ENCODE results near the gene CEBPA. TPM values are rescaled to one million over a fixed set of nuclear protein-coding genes. Genes with fewer than 3 reads are reported as not detected.
"Not testable (repeated sequence)": the region's sequence is repeated elsewhere in the genome, so short reads cannot be mapped to it uniquely, and the experiment has no call there.

CEBPA gene
- polyA plus RNA-seq, 1 donor from 2014 or later: 0.15 TPM

DNA sequence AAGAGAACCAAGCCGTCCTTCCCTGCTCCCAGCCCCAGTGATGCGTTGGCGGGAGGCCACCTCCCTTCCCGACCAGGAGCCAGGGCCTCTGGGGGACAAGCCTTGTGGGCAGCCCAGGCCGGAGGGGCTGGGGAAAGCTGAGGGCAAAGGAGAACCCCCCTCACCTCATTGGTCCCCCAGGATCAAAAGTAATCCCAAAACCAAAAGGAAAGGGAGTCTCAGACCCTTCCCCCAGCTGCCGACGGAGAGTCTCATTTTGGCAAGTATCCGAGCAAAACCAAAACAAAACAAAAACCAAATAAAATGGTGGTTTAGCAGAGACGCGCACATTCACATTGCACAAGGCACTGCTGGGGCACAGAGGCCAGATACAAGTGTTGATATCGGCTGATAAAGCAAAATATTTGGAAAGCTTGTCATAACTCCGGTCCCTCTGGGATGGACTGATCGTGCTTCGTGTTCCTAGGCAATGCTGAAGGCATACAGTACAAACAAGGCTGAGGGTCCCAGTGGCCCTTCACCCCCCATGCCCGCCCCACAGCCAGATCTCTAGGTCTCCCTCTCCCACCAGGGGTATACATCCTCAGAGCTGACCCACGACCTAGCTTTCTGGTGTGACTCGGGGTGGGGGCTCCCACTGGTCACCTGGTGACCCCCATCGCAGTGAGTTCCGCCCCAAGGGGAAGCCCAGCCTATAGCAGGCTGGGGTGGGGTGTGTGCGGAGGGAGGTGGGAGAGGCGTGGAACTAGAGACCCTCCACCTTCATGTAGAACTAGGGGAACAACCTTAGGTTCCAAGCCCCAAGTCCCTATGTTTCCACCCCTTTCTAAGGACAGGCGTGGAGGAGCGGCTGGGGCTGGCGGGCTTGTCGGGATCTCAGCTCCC is 2.1 kb downstream of the CEBPA start:
- H3K4me1 Mint-ChIP-seq: peaks cover 0 to 6% (median 5%) of the 10 kb centered on the region in 3 donors
- no peaks in the 10 kb centered on the region for H3K9me3 Mint-ChIP-seq
- peaks cover 32% of the 10 kb centered on the region for H3K27me3 Mint-ChIP-seq
- H3K27ac Mint-ChIP-seq: peak overlapping the region in 1 of 3 donors; percentile 51
- H3K4me3 Mint-ChIP-seq: peak overlapping the region; percentile 48 to 84 (median 68)
- H3K36me3 Mint-ChIP-seq: no peaks in the 10 kb centered on the region

GRCh38 chr19:33299051-33299688 is 3.2 kb downstream of the CEBPA start:
- no peaks in the 10 kb centered on the region for H3K36me3 Mint-ChIP-seq
- H3K4me1 Mint-ChIP-seq: peaks cover 0 to 5% (median 4%) of the 10 kb centered on the region in 3 donors
- H3K9me3 Mint-ChIP-seq: no peaks in the 10 kb centered on the region
- H3K27me3 Mint-ChIP-seq: peaks cover 29% of the 10 kb centered on the region
- H3K27ac Mint-ChIP-seq: no peak overlapping the region
- peak overlapping the region in 2 of 4 donors; percentile 45 to 76 for H3K4me3 Mint-ChIP-seq

DNA sequence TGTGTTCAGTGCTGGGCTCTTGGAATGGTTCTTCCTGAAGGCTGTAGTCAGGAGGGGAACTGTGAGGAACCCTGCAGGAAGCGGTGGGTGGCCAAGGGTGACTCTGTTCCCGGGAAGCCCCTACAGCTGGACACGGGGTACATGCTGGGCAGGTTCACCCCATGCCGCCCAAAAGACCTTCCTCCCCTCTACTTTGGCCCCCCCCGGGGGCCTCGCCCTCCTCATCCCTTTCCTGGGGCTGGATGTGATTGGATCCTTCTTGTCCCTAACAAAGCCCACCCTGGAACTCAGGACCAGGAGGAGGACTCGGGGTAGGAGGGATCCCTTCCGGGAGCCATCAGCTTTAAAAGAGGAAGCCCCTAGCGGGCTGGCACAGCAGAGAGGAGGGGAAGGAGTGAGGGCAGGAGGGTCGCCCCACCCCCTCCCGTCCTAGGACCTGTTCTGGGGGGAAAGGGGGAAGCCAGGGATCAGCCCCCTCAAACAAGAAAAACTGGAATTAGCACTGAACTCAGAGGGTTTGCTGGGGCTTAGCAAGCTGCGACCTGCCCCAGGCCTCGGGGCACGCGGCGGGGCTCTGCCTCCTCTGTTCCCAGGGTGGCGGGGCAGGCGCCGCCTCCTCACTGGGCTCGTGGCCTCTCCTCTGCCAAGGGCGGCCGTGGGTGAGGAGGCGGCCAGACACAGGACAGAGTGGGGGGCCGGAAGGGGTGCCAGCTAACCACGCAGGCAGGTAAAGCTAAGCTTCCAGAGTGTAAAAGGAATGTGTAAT is 4.0 kb downstream of the CEBPA start:
- no peak overlapping the region for H3K4me3 Mint-ChIP-seq

GRCh38 chr19:33297401-33298145 is 4.8 kb downstream of the CEBPA start:
- H3K36me3 Mint-ChIP-seq: no peaks in the 10 kb centered on the region
- no peak overlapping the region for H3K4me3 Mint-ChIP-seq
- no peaks in the 10 kb centered on the region for H3K9me3 Mint-ChIP-seq
- no peak overlapping the region for H3K27ac Mint-ChIP-seq
- H3K27me3 Mint-ChIP-seq: peaks cover 37% of the 10 kb centered on the region
- peaks cover 0 to 1% (median 0%) of the 10 kb centered on the region in 3 donors for H3K4me1 Mint-ChIP-seq

More for the DNA sequence above, 4.0 kb downstream of the CEBPA start:
- Mint-ChIP-seq H3K27me3 (peaks cover 32% of the 10 kb centered on the region), H3K9me3 (no peaks in the 10 kb centered on the region), H3K36me3 (no peaks in the 10 kb centered on the region), H3K4me1 (peaks cover 0 to 1% (median 0%) of the 10 kb centered on the region in 3 donors), H3K27ac (no peak overlapping the region)

DNA sequence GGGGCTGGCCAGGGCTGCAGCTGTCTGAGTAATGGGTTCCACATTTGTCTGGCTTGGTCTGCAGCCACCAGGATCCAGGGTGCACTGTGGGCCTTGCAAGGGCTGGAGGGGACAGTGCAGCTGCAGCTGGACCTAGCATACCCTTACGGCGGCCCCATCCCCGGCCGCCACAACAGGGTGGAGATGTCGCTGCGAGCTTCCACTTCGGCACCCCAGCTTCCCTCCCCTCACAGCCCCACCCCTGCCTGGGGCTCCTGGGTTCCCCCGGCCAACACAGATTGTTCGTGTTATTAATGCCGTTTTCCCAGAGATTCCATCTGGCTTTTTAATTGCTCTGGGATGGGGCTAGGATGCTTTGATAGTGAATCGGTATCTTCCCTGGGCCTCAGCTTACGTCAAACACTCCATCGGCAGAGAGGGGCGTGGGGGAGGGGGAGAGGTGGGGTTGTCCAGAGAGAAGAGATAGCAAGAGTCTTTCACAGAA is 5.8 kb downstream of the CEBPA start:
- H3K4me3 Mint-ChIP-seq: no peak overlapping the region
- H3K4me1 Mint-ChIP-seq: peaks cover 0 to 1% (median 0%) of the 10 kb centered on the region in 3 donors
- no peaks in the 10 kb centered on the region for H3K36me3 Mint-ChIP-seq
- H3K27ac Mint-ChIP-seq: no peak overlapping the region
- no peaks in the 10 kb centered on the region for H3K9me3 Mint-ChIP-seq
- H3K27me3 Mint-ChIP-seq: peaks cover 39% of the 10 kb centered on the region

- Mint-ChIP-seq H3K27ac (no peak overlapping the region), H3K27me3 (peaks cover 40% of the 10 kb centered on the region), H3K9me3 (peaks cover 0 to 1% (median 0%) of the 10 kb centered on the region in 3 donors), H3K4me1 (peaks cover 0 to 1% (median 0%) of the 10 kb centered on the region in 3 donors), H3K4me3 (no peak overlapping the region), H3K36me3 (no peaks in the 10 kb centered on the region)
Observed at GRCh38 chr19:33295621-33296487, 6.5 kb downstream of the CEBPA start.

GRCh38 chr19:33295046-33295445 is 7.3 kb downstream of the CEBPA start:
- H3K27ac Mint-ChIP-seq, H3K36me3 Mint-ChIP-seq, H3K9me3 Mint-ChIP-seq, H3K4me1 Mint-ChIP-seq: not testable (repeated sequence)
- peaks cover 36% of the 10 kb centered on the region for H3K27me3 Mint-ChIP-seq
- peak overlapping the region in 1 of 4 donors; percentile 40 for H3K4me3 Mint-ChIP-seq

- peaks cover under 1 to 5% (median under 1%) of the 10 kb centered on the region in 3 donors for H3K9me3 Mint-ChIP-seq
- no peak overlapping the region for H3K4me3 Mint-ChIP-seq
- H3K4me1 Mint-ChIP-seq: peaks cover 0 to 1% (median 0%) of the 10 kb centered on the region in 3 donors
- H3K27ac Mint-ChIP-seq: no peak overlapping the region
- H3K36me3 Mint-ChIP-seq: no peaks in the 10 kb centered on the region
- H3K27me3 Mint-ChIP-seq: peaks cover 33% of the 10 kb centered on the region
Observed at GRCh38 chr19:33294058-33294798, 8.1 kb downstream of the CEBPA start.

DNA sequence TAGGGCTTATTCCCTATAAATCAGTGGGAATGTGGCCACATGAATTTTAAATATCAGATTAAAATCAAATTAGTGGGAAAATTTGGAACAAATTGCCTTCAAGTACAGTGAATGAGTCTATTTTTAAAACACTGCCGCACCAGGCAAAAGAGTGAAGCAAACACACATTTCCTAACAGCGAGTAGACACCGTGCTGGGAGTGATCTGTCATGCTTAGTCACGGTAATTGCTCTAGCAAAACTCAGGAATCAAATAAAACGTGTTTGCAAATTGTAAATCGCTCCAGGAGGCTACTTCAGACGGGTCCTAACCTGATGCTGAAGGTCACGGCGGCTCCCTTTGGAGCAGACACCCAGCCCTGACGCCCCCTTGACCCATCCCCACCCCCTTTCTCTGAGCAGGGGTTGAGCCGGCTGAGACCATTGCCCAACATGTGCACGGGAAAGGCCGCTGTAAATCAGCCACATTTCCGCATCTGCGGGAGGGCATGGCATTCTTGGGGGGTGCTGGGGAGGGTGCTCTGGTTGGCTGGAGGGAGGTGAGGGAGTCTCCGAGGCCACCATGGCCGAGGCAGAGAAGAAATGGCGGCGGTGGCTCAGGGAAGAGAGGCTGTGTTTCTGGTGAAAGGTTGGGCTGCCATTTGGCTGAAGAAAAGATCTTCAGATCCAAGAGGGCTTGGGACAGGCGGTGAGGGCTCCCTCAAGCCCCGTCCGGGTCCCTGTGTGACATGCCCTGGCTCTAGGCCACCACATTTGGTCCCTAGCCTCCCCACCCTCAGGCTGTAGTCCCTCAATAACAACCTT is 8.9 kb downstream of the CEBPA start:
- Mint-ChIP-seq H3K36me3 (no peaks in the 10 kb centered on the region), H3K4me1 (peaks cover 0 to 1% (median 0%) of the 10 kb centered on the region in 3 donors), H3K27ac (no peak overlapping the region), H3K27me3 (peaks cover 29% of the 10 kb centered on the region), H3K9me3 (peaks cover 5 to 10% (median 8%) of the 10 kb centered on the region in 3 donors), H3K4me3 (peak overlapping the region in 1 of 4 donors; percentile 54)

- peaks cover 29% of the 10 kb centered on the region for H3K27me3 Mint-ChIP-seq
- no peak overlapping the region for H3K4me3 Mint-ChIP-seq
- no peak overlapping the region for H3K27ac Mint-ChIP-seq
- H3K9me3 Mint-ChIP-seq: peaks cover 8 to 15% (median 14%) of the 10 kb centered on the region in 3 donors
- peaks cover 0 to 1% (median 0%) of the 10 kb centered on the region in 3 donors for H3K4me1 Mint-ChIP-seq
- H3K36me3 Mint-ChIP-seq: no peaks in the 10 kb centered on the region
Observed at GRCh38 chr19:33292595-33293254, 9.6 kb downstream of the CEBPA start.

DNA sequence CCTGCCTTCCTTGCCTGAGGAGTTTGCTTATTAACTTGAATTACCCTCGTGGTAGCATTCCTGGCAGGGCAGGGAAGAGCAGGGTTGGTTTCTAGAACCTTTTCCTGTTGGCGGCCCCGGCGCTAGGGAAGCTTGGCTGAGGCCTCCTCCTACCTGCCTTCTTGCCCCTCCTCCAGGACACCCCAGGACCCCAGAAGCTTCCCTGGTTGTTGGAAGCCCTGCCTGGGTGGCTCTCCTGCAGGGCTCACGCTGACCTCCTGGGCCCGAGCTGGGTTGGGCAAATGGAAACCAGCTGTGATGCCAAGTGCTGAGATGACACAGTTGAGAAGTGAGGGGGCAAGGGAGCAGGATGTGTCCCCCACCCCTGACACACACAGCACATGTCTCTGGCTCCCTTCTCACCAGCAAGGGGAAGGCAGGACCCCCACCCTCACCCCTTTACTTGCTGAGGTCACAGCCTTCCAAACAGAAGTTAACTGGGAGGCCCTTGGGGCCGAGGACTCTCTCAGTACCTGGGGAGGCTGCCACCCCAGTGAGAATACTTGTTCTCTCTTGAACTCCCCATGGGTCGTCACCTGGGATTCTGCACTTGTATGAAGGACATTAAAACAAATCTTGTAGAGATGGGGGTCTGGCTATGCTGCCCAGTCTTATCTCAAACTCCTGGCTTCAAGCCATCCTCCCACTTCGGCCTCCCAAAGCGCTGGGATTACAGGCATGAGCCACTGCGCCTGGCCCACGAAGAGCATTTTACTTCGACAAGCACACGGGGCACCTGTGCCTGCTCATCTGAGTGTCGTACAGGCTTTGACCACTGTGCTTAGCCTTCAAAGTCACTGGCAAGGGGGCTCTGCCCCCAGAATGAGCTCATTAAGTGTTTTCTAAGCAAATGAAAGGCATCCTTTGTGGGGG is 10.5 kb downstream of the CEBPA start:
- Mint-ChIP-seq H3K27me3 (peaks cover 36% of the 10 kb centered on the region), H3K9me3 (peaks cover 9 to 16% (median 16%) of the 10 kb centered on the region in 3 donors), H3K4me1 (peaks cover 0 to 1% (median 0%) of the 10 kb centered on the region in 3 donors), H3K27ac (no peak overlapping the region), H3K4me3 (no peak overlapping the region), H3K36me3 (no peaks in the 10 kb centered on the region)
